GM13976 (cell line): Measurements from ENCODE around the gene AGBL1.

Experiments
- DNase-seq: peaks from one replicate; pipeline ENCODE4 v3.0.0; 2012; ENCODE audit warnings: low spot score
- CTCF ChIP-seq: IDR thresholded peaks from 2 replicates; pipeline ENCODE4 v1.5.1; 2012; ENCODE audit warnings: borderline replicate concordance, mild to moderate bottlenecking; ENCODE audit not compliant: insufficient read depth; ENCODE audit errors: extremely low read depth, missing control alignments, control extremely low read depth
- in situ Hi-C: fragments of 300-500 bp; cut with MboI; formaldehyde crosslinking; loops from one replicate; pipeline ENCODE4 v1.12.0; 2022; ENCODE audit warnings: low sequenced_read_pairs, mixed read lengths, inconsistent platforms; ENCODE audit not compliant: unreplicated experiment

AGBL1 gene

GRCh38 chr15:86879250-86880229, 799.9 kb downstream of the AGBL1 start:
- TF ChIP-seq CTCF = no peak
- no peak for DNase-seq
- in situ Hi-C loops = no loop called here

GRCh38 chr15:86885616-86886015, 805.9 kb downstream of the AGBL1 start:
- no peak for TF ChIP-seq CTCF
- no peak for DNase-seq
- in situ Hi-C loops = no loop called here

GRCh38 chr15:86892774-86893449, 813.2 kb downstream of the AGBL1 start:
- no peak for TF ChIP-seq CTCF
- in situ Hi-C loops = no loop called here
- DNase-seq = no peak

GRCh38 chr15:86894269-86894668, 814.6 kb downstream of the AGBL1 start:
- no peak for DNase-seq
- in situ Hi-C loops = no loop called here
- no peak for TF ChIP-seq CTCF

DNA sequence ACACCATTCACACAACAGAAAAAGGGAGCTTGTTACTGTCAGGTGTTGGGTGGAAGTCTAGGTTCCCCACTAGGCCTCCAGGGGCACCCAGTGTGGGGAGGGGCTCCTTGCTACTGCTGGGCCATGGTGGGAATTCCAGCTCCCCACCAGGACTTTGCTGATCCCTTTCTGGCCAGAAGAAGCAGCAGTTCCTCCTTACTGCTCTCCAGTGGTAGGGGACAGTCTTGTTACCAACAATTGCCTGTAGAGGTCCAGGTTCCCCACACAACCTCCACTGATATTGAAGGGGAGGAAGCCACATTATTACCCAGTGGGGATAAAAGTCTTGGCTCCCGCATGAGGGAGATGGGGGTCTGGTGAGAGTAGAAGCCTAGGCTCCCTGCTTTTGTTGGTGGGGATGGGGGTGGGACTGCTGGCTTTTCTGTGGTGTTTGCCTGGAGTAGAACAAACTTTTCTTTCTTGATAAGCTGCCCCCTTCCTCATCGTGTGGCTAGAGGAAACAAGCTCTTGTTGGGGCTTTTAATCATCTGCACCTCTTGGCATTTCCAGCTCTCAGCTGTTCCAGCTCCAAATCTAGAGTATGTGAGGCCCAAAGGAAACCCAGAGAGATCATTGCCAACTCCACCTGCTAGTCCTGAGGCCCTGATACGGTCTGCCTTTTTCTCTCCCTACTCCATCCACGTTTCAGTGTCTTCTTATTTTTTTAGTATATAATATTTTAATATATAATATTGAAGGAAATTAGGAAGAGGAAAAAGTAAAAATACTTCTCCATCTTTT, 824.2 kb downstream of the AGBL1 start:
- DNase-seq = no peak
- no peak for TF ChIP-seq CTCF
- in situ Hi-C loops = loop anchor here (25.0 kb wide), 1 partner anchor 1333 kb away; no protein-coding TSS in a partner anchor
